Right lobe of liver (tissue), 6 donors: ENCODE results near the gene STX3. TPM values are rescaled to one million over a fixed set of nuclear protein-coding genes. Genes with fewer than 3 reads are reported as not detected.

Source experiments
- ATAC-seq, 4 donors: fragments of 200-7000 bp; cut with Tn5 transposase; one replicate each; pipeline ENCODE4 v1.9.1; 2020; ENCODE audit warnings: mild to moderate bottlenecking in 4 of 4, moderate library complexity in 4 of 4
- DNase-seq, 3 donors: peaks; one replicate each; pipeline ENCODE4 v3.0.0-alpha.2; 2020
- H3K27ac ChIP-seq, 3 donors: fragments of 200-600 bp; one replicate each; pipeline ENCODE4 v1.8.0; 2022
- H3K27me3 ChIP-seq, 2 donors: fragments of 200-600 bp; one replicate each; pipeline ENCODE4 v1.8.0; 2022
- H3K36me3 ChIP-seq, 4 donors: fragments of 200-600 bp; sonication (generic) in 1 of 4; one replicate each; pipeline versions ENCODE4 v1.5.1 to v1.8.0; 2017 to 2022; ENCODE audit warnings: control low read depth in 1 of 4
- H3K4me1 ChIP-seq, 4 donors: fragments of 200-600 bp; sonication (generic) in 1 of 4; one replicate each; pipeline versions ENCODE4 v1.5.1 to v1.8.0; 2017 to 2022; ENCODE audit warnings: control low read depth in 1 of 4
- H3K4me3 ChIP-seq, 3 donors: fragments of 200-600 bp; one replicate each; pipeline ENCODE4 v1.8.0; 2022
- H3K9me3 ChIP-seq, 4 donors: fragments of 200-600 bp; sonication (generic) in 1 of 4; one replicate each; pipeline versions ENCODE4 v1.5.1 to v1.8.0; 2017 to 2022; ENCODE audit warnings: control low read depth in 1 of 4
- POLR2A ChIP-seq: fragments of 450-650 bp; IDR thresholded peaks from one replicate; pipeline ENCODE4 v1.6.1; 2017; ENCODE audit warnings: antibody characterized with exemption, mild to moderate bottlenecking
- WGBS: methylation state at CpG from one replicate; pipeline ENCODE4 v1.1.6; 2018; ENCODE audit warnings: low coverage, low lambda C conversion rate; ENCODE audit not compliant: insufficient coverage; ENCODE audit errors: missing lambda C conversion rate; 5-methylcytosine and 5-hydroxymethylcytosine counted together
- intact Hi-C, 2 donors: fragments of 100-400 bp; cut with DNase I; formaldehyde crosslinking; loops; one replicate each; pipeline versions ENCODE4 v1.11.2 to v1.14.1; 2022
- total RNA-seq, 6 experiments: library from RNA; depleted of rRNA in 2 of 6; stranded (reverse); fragments of >200 nt in 2 of 6; fragmentation: NEBNext Ultra II Directional in 3 of 6; extraction: Animal tissue kit (Norgen Biotek cat#: 25700) in 3 of 6; gene quantifications; one replicate each; pipeline versions ENCODE4 v1.1.0 to v1.2.4, GENCODE V29; 2016 to 2023
- TF ChIP-seq, protein P1 (sequence below), 4 donors: fragments of 200-600 bp in 3 of 4; fragments of 450-650 bp in 1 of 4; IDR thresholded peaks; one replicate each; pipeline versions ENCODE4 v1.5.1 to v1.8.0; 2016 to 2022; ENCODE audit warnings: antibody characterized with exemption in 4 of 4, mild to moderate bottlenecking in 2 of 4
- donor health status: DM: no; HTN: yes; CAD: no.
- donor health status: DM: no; HTN: no; CAD: no.
- donor health status: DM: no; HTN: no; CAD: no.
- donor health status: DM: no; HTN: yes; CAD: no.
- donor health status: DM: no; HTN: yes; CAD: no.

Gene STX3
- total RNA-seq, 6 experiments from 2014 or later = 4.5 to 16.5 (median 8.6) TPM

GRCh38 chr11:59794417-59794816, 39.2 kb downstream of the STX3 start:
- H3K9me3 ChIP-seq = no peaks in the 10 kb centered on the region
- H3K27ac ChIP-seq = no peak overlapping the region
- no peaks in the 10 kb centered on the region for H3K4me1 ChIP-seq
- no peak overlapping the region for H3K4me3 ChIP-seq
- no peak for TF ChIP-seq POLR2A
- TF ChIP-seq, protein P1, sequence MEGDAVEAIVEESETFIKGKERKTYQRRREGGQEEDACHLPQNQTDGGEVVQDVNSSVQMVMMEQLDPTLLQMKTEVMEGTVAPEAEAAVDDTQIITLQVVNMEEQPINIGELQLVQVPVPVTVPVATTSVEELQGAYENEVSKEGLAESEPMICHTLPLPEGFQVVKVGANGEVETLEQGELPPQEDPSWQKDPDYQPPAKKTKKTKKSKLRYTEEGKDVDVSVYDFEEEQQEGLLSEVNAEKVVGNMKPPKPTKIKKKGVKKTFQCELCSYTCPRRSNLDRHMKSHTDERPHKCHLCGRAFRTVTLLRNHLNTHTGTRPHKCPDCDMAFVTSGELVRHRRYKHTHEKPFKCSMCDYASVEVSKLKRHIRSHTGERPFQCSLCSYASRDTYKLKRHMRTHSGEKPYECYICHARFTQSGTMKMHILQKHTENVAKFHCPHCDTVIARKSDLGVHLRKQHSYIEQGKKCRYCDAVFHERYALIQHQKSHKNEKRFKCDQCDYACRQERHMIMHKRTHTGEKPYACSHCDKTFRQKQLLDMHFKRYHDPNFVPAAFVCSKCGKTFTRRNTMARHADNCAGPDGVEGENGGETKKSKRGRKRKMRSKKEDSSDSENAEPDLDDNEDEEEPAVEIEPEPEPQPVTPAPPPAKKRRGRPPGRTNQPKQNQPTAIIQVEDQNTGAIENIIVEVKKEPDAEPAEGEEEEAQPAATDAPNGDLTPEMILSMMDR (IDR thresholded peaks at IDR 0.05) = no peak
- 60% methylated on average over 1 of the region's 3 CpGs for WGBS
- peaks cover 0 to 34% (median 0%) of the 10 kb centered on the region in 4 donors for H3K36me3 ChIP-seq
- H3K27me3 ChIP-seq = no peaks in the 10 kb centered on the region
- intact Hi-C loops = no loop called here
- ATAC-seq (no peak), DNase-seq (no peak)

DNA sequence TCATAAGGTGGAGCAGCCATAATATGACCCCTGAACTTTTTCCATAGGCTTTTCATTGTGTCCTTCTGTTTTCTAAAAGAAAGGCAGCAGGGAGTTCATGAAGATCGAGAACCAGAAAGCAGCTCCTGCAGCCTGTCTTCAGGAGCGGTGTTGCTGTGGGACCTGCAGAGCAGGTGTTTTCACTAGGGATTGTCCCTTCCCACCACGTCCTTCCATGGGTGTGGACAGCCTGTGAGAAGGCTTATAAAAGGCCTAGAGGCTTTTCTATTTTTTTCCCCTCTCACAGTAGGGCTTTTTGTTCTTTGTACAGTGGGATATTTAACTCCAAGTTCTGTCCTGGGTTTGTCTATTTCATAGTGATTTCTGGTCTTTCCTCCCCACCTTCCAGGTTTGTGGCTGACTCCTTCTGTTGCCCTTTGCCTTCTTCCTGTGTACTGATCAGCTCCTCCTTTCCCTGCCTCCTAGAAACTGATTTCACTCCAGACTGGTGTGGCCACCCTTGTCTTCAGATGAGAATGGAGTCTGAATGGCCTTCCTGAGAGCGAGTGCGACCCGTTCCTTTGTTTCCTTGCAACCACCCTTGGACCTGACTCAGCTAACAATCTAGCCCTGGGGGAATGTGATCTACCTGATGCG, 45.3 kb downstream of the STX3 start:
- Histone ChIP-seq H3K9me3 (no peaks in the 10 kb centered on the region), H3K36me3 (peaks cover 0 to 7% (median 2%) of the 10 kb centered on the region in 4 donors), H3K4me3 (no peak overlapping the region), H3K27ac (no peak overlapping the region), H3K27me3 (no peaks in the 10 kb centered on the region), H3K4me1 (no peaks in the 10 kb centered on the region)
- ATAC-seq (no peak), DNase-seq (no peak)
- intact Hi-C loops = loop anchor here (5.0 kb wide), 1 partner anchor 48 kb away; no protein-coding TSS in a partner anchor
- 77% methylated on average over 6 of the region's 7 CpGs for WGBS
- TF ChIP-seq POLR2A = no peak
- TF ChIP-seq, protein P1 (IDR thresholded peaks at IDR 0.05) = no peak

- Histone ChIP-seq H3K4me1 (no peaks in the 10 kb centered on the region), H3K27ac (no peak overlapping the region), H3K4me3 (no peak overlapping the region), H3K36me3 (peaks cover 0 to 8% (median 4%) of the 10 kb centered on the region in 4 donors), H3K27me3 (no peaks in the 10 kb centered on the region), H3K9me3 (no peaks in the 10 kb centered on the region)
- intact Hi-C loops = loop anchor here (5.0 kb wide), 1 partner anchor 49 kb away; no protein-coding TSS in a partner anchor
- DNase-seq (no peak), ATAC-seq (no peak)
- TF ChIP-seq POLR2A = no peak
- TF ChIP-seq, protein P1 (IDR thresholded peaks at IDR 0.05) = no peak
- 36% methylated on average over 2 of the region's 2 CpGs for WGBS
Measured at GRCh38 chr11:59801160-59801706, 46.1 kb downstream of the STX3 start.

DNA sequence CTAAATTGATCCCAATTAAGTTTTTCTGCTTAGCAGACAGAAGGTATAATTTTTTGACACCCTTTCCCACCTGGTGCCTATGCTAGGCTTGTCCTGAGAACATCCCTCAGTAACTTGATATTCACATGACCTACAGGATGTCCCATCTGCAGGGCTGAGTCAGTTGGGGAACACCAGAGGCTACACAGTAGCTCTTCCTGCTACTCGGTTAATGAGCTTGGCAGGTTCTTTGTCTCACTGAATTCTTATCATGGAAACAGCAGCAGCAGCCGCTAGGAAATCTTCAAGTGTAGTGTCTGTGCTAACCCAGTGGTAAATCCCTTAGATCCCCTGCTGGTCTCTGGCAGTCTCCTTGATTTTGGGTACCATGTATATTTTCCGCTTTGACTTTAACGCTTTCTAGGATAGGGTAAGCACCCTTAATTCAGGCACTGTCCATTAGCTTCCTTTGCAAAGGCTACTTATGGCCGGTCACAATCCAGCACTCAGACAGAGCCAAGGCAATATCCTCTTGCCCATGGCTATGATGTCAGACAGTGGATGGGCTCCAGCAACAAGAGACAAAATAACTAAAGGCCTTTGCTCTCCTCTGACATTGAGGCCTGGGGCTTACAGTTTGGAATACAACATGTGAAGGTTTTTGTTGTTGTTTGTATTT, 46.9 kb downstream of the STX3 start:
- Histone ChIP-seq H3K4me3 (no peak overlapping the region), H3K27ac (no peak overlapping the region), H3K4me1 (no peaks in the 10 kb centered on the region), H3K36me3 (peaks cover 0 to 17% (median 12%) of the 10 kb centered on the region in 4 donors), H3K9me3 (no peaks in the 10 kb centered on the region), H3K27me3 (no peaks in the 10 kb centered on the region)
- no peak for DNase-seq
- intact Hi-C loops = loop anchor here (5.0 kb wide), 1 partner anchor 50 kb away; no protein-coding TSS in a partner anchor
- no peak for TF ChIP-seq POLR2A
- TF ChIP-seq, protein P1 (IDR thresholded peaks at IDR 0.05) = no peak
- 65% methylated on average over 5 of the region's 5 CpGs for WGBS
- ATAC-seq = peak; percentile 66 to 81 (median 72)
